Thyroid gland (tissue), 4 donors: ENCODE measurements around the gene TGM3.

Experiments used
- CTCF ChIP-seq, 6 experiments: fragments of 200-600 bp in 3 of 6; fragments of 450-650 bp in 3 of 6; sonication (generic) in 3 of 6; IDR thresholded peaks; one replicate each; pipeline ENCODE4 v1.5.1; 2016 to 2019; ENCODE audit warnings: antibody characterized with exemption in 6 of 6, mild to moderate bottlenecking in 2 of 6, inconsistent platforms in 1 of 6, moderate library complexity in 1 of 6
- POLR2A ChIP-seq, 2 donors: fragments of 450-650 bp; IDR thresholded peaks; one replicate each; pipeline ENCODE4 v1.6.1; 2017; ENCODE audit warnings: antibody characterized with exemption in 2 of 2, mild to moderate bottlenecking in 2 of 2, moderate library complexity in 1 of 2

DNA sequence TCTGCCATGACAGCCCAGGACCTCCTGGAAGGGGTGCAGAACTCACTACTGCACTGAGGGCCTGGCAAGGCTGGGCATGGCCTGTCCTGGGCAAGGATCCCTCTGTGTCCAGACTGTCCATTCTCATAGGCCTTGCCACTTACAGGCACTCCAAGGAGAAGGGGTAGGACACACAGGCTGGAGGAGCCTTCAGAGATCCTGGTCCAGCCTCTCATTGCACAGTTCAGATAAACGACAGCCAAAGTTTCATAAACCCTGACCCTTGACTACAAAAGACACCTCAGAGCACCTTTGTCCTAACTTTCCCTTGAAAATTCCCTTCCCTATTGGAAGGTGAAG is 19.6 kb downstream of the TGM3 start:
- TF ChIP-seq CTCF (IDR thresholded peaks at IDR 0.05) (no peak), POLR2A (IDR thresholded peaks at IDR 0.05) (no peak)
